DMS53 treated with DMSO at 0.1 percent for 48 hours (cell line): ENCODE measurements around the gene PYROXD2.
"Not testable (repeated sequence)": the region's sequence is repeated elsewhere in the genome, so short reads cannot be mapped to it uniquely, and the experiment has no call there.

ENCODE experiments used
- DNase-seq: peaks from one replicate; lab custom pipeline; 2025; ENCODE audit not compliant: unreplicated experiment; lab: John Stamatoyannopoulos, UW

PYROXD2 gene

GRCh38 chr10:98370831-98371820 lies 43.9 kb downstream of the PYROXD2 start:
- peak; percentile 23 for DNase-seq

GRCh38 chr10:98369801-98370200 lies 45.2 kb downstream of the PYROXD2 start:
- no peak for DNase-seq

DNA sequence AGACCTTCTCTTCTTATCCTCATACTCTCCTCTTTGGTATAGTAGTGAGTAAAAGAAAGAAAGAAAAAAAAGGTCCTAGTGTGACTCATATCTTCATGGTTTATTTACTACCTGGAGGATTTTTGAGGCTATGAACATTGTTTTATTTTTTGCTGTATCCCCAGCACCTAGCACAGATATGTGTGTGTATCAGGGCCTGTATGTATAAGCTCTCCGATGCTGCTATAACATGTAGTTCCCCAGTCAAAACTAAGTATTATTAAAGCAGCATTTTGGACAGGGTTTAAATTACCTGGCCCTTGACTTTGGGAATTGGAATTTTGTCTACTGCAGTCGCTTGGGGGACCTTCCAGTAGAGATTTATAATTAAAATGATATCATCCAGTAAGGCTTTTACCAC lies 46.3 kb downstream of the PYROXD2 start:
- no peak for DNase-seq

DNA sequence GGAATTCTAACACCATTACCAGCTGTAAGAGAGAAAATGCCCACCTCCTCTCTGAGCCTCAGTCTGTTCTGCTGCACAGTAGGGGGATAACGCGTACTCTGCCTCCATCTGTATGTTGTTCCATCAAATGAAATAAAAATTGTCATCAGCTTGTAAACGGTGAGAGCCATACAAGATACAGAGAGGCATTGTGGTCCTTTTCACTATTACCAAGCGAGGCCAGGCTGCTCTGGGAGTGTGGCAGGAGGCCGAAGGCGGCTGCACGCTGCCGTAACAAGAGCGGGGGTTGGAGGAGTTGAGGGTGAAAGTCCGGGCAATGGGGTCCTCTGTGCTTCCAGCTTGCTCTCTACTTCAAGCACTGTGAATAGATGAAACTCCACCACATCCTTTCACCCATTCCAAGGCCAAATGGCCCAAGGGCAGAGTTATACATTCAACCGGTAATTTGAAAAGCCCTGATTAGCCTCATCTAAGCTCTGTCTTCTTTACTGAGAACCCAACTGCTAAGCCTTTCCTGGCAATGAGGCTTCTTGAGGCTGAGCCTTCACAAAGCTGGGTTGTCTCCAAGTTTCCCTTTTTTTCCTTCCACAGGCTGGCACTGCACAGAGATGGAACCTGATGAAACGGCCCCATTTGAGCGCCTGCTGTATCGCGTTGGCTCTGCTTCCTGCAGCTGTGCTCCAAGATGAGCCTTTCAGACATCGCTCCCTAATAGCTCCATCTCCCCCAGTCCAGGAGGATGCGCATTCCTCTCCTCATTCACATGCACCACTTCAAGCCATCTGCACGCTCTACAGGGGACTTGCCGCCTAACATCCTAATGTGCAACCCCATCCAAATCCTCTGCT lies 47.2 kb downstream of the PYROXD2 start:
- DNase-seq = no peak

DNA sequence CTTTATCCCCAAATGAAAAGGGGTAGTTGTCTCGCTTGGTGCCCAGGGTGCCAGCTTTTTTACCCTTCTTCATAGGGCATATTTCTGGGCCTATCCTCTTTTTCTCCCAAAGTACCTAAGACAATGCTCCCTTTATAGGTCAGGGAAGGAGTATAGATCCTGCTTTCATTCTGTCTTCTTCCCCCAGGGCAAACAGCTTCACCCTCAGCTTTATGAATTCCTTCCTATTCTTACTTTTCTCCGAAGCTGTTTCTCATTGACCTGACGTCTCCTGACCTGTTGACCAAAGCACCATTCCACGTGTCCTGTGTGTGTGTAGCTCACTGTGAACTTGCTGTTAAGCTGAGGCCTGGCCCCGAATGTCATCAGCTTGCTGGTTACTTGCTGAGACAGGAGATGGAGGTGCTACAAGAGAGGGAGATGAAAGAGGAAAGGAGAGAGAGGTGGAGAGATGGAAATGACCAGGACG lies 48.9 kb downstream of the PYROXD2 start:
- DNase-seq = no peak

DNA sequence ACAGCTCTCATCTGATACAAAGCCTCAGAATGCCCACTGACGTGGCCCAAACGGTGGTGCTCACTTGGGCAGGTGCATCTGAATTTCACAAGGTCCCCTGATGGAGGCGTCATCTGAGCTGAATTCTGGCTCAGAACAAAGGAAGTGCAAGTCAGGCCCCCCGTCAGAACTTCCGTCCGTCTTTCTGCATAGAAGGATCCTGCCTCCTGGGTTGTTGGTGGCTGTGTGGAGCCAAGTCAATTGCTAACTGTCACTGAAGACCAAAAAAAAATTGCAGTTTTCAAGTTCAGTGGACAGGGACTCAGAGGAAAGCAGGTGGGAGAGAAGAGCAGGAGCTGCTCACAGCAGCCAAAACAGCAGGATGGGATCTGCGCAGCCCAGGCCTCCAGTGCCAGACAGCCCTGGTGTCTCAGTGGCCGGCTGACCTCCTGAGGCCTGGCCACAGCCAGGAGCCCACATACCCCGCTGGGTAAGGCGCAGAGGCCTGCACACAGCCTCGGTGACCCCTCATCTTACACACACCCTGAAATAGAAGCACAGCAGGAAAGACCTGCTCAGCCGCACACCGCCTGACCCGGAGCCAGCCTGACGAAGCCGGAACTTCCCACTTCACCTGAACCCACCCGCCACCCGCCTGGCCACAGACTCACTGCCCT lies 49.4 kb downstream of the PYROXD2 start:
- DNase-seq = no peak

DNA sequence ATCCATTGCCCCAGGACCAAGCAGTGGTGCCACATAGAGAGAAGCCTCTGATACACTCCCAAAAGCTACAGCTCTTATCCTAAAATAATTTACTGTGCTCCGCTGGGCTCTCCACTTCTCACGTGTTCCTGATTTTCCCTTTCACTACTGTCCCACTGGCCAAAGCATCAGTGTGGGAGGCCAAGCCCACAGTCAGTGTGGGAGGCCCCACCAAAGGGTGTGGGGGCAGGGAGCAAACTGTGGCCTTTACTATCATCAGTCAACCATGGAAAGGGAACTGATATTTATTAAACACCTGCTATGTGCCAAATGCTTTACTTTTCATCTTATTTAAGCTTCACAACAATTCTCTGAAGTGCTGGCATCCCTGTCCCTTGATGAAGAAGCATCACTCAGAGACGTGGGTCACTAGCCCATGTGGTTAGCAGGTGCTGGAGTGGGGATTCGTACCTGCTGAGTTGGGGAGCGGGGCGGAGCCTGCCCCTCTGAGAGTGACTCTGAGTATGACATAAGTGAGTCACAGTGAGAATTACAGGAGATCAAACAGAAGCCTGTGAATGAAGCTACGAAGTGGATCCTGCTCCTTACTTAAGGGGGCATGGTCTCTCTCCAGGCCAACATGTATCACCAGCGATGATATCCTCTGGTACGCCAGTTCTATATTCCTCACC lies 50.4 kb downstream of the PYROXD2 start:
- DNase-seq = no peak

DNA sequence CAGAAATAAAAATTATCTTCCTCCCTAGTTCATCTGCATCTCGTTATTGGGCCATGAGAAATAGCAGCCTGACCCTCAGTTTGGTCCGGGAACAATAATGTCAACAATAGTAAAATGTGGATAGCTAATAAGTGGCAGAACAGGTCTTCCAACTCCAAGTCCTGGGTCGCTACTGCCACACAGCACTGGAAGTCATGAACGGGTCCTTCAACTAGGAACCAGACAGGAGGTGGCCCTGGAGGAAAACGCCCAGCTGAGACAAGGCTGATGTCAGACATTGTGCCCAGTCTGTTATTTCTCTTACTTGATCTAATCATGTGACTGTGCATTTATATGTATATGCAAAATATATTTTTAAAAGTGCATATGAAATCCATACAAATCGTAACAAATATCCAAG lies 51.8 kb downstream of the PYROXD2 start:
- peak; percentile 89 for DNase-seq

GRCh38 chr10:98361131-98362025 lies 53.6 kb downstream of the PYROXD2 start:
- peak; percentile 95 for DNase-seq

DNA sequence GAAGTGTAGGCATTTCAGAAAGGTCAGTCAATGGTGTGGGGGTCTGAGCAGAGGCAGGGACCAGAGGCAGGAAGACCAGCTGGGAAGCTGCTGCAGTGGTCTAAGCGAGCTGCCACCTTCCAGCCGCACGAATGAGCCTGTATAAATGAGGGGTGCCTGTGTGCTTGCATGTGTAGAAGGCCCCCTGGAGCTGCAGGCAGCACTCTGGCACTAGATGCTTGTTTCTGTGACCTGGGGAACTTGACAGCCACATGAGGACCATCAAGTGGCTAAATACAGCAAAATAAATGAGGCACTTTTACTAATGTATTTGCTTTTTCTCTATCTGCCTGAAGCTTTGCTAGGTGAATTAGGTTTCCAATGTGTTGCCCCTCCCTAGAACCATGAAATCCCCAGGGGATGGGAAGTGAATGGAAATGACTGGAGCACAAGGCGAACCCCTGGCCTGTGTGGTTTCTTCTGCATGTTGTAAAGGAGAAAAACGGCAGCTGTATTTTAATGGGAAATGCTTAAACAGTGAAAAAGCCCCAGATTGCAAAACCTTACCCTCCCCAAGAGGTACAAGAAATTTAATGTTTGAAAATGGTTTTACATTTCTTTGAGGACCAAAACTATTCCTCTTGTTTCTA lies 57.7 kb downstream of the PYROXD2 start:
- no peak for DNase-seq

DNA sequence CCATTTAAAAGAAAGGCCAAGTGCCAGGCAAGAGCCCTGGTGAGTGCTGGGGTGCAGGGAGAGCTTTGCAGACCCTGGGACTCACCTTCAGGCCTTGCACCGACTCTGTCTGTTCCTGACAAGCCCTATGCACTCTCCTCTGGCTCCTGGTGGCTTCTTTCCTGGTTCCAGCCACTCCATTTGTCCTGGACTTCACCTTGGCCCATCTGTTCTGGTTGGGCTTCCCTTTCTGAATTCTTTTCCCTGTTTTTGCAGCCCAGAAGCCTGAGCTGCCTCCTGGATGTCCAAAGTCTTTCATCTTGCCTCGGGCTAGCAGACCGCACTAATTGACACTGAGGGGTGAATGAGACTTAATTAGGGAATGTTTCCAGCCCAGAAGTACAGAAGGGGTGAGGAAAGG lies 60.5 kb downstream of the PYROXD2 start:
- DNase-seq = no peak

DNA sequence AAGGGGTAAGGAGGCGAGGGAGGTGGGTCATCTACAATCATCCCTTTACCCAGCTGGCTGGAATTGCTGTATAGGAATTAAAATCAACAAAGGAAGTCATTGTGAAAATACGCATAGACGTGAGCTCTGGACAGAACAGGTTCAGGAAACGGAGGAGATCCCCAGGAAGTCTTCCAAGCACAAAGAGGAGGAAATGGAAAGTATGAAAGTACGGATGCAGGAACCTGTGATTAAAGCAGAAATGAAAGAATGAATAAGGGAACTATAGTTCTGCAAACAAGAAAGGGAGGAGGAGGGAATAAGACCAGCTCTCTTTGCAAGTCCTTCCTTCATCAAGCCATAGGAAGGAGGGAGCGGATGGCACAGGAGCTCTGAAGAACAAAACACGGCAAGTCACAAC lies 61.8 kb downstream of the PYROXD2 start:
- no peak for DNase-seq

- no peak for DNase-seq
Measured at GRCh38 chr10:98351831-98352402, 63.1 kb downstream of the PYROXD2 start.

GRCh38 chr10:98349508-98349922 lies 65.5 kb downstream of the PYROXD2 start:
- no peak for DNase-seq

GRCh38 chr10:98346847-98347246 lies 68.1 kb downstream of the PYROXD2 start:
- DNase-seq = no peak

- peak; percentile 75 for DNase-seq
Measured at GRCh38 chr10:98344589-98345038, 70.4 kb downstream of the PYROXD2 start.

GRCh38 chr10:98341701-98342100 lies 73.3 kb downstream of the PYROXD2 start:
- not testable (repeated sequence) for DNase-seq

DNA sequence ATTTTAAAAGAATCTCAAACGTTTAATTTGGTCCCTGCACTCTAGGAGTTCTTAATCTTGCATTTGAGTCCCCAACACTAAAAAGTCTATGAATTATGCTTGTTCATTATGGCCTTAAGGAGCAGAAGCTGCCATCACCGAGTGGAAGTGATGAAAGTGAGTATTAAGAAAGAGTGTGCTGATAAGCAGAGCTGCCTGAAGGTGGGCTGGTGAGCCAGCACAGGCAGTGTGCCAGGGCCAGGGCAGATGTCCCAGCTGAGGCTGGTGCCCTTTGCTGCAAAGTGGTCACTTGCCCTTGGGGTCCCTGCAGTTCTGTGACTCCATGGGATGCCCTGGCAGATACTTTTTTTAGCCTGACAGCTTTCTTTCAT lies 74.1 kb downstream of the PYROXD2 start:
- DNase-seq = no peak
